ENCODE results near the gene FERMT3. TPM values are rescaled to one million over a fixed set of nuclear protein-coding genes. Genes with fewer than 3 reads are reported as not detected.

Gene FERMT3
- total and polyA plus RNA-seq, 2 of the 13 experiments (the other 11 are each of a cell fraction or from before 2014, with no cell fraction given) = 0.29 TPM; not detected in 1

DNA sequence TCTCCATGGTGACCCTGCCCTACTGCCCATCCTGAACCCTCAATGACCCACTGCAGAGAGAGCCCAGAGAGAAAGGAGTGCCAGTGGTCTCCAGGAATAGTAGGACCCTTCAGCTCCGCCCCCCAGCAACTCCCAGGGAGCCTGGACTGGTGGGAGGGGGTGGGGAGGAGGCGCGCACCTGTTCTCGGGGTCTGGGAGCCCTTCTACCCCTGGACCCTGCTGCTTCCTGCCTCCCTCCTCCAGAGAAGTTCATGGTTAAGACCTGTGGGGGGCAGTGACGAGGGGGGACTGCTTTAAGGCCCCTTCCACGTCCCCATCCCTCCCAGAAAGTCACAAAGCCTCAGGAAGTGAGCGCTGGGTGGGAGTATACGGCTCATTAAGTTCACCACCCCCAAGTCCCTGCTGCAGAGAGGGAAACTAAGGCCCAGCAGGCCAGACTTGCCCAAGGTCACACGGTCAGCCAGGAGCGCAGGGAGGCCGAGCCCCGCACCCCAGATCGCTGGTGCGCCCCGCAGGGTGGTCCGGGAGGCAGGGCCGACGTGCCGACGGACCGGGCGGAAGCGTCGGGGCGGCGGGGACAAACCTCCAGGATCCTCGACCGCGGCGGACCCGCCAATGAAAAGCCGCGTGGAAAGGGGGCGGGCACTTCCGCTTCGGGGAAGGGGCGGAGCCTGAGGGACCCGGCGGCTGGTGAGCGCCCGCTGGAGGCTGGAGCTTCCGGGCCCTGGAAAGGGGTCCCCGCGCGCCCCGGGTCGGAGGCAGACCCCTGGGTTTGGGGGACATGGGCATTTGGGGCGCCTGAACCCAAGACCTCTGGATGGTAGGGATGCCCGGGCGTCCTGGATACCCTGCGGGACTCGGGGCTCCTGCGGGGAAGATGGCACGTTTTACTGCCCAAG is 19.3 kb downstream of the FERMT3 start, which contains the start of the genes NUDT22 and TRPT1 (continued):
- TF ChIP-seq EHMT2 (IDR thresholded peaks at IDR 0.05; ENCODE audit: borderline replicate concordance, low read depth, low read length) (no peak), RAD51 (IDR thresholded peaks at IDR 0.05; ENCODE audit: borderline replicate concordance) (no peak), DMAP1 (CRISPR knock-in tag; IDR thresholded peaks at IDR 0.05) (peak; percentile 32; the same call in 1 of the 2 replicates), GZF1 (CRISPR knock-in tag; IDR thresholded peaks at IDR 0.05) (no peak), ZNF547 (CRISPR knock-in tag; IDR thresholded peaks at IDR 0.05) (no peak; the same call in 1 of the 2 replicates), ZNF556 (CRISPR knock-in tag; IDR thresholded peaks at IDR 0.05; ENCODE audit: borderline replicate concordance) (no peak), HOXA5 (CRISPR knock-in tag; IDR thresholded peaks at IDR 0.05) (peak; percentile 57; the same call in 1 of the 2 replicates), NFIB (CRISPR knock-in tag; IDR thresholded peaks at IDR 0.05; ENCODE audit: borderline replicate concordance) (no peak), NR2C2 (CRISPR knock-in tag; IDR thresholded peaks at IDR 0.05; ENCODE audit: borderline replicate concordance) (peak; percentile 83), ZGPAT (CRISPR knock-in tag; IDR thresholded peaks at IDR 0.05) (peak; percentile 63; the same call in 1 of the 2 replicates), NFRKB (IDR thresholded peaks at IDR 0.05) (no peak), ZNF841 (CRISPR knock-in tag; IDR thresholded peaks at IDR 0.05; ENCODE audit: borderline replicate concordance) (no peak), NFYC (CRISPR knock-in tag; IDR thresholded peaks at IDR 0.05) (peak; percentile 83), ZNF616 (CRISPR knock-in tag; IDR thresholded peaks at IDR 0.05; ENCODE audit: low read depth) (no peak), TP53 (CRISPR knock-in tag; conservative IDR thresholded peaks at IDR 0.05) (0 out of 2 replicates have a peak, but pooled peaks have one; percentile 7), RAD21 (CRISPR knock-in tag; IDR thresholded peaks at IDR 0.05) (no peak), ZNF234 (CRISPR knock-in tag; conservative IDR thresholded peaks at IDR 0.05) (no peak), CHD4 (IDR thresholded peaks at IDR 0.05; ENCODE audit: borderline replicate concordance, low read length) (no peak)
- TF ChIP-seq, protein P1, sequence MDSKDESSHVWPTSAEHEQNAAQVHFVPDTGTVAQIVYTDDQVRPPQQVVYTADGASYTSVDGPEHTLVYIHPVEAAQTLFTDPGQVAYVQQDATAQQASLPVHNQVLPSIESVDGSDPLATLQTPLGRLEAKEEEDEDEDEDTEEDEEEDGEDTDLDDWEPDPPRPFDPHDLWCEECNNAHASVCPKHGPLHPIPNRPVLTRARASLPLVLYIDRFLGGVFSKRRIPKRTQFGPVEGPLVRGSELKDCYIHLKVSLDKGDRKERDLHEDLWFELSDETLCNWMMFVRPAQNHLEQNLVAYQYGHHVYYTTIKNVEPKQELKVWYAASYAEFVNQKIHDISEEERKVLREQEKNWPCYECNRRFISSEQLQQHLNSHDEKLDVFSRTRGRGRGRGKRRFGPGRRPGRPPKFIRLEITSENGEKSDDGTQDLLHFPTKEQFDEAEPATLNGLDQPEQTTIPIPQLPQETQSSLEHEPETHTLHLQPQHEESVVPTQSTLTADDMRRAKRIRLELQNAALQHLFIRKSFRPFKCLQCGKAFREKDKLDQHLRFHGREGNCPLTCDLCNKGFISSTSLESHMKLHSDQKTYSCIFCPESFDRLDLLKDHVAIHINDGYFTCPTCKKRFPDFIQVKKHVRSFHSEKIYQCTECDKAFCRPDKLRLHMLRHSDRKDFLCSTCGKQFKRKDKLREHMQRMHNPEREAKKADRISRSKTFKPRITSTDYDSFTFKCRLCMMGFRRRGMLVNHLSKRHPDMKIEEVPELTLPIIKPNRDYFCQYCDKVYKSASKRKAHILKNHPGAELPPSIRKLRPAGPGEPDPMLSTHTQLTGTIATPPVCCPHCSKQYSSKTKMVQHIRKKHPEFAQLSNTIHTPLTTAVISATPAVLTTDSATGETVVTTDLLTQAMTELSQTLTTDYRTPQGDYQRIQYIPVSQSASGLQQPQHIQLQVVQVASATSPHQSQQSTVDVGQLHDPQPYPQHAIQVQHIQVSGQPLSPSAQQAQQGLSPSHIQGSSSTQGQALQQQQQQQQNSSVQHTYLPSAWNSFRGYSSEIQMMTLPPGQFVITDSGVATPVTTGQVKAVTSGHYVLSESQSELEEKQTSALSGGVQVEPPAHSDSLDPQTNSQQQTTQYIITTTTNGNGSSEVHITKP (CRISPR knock-in tag; IDR thresholded peaks at IDR 0.05; ENCODE audit: low read depth) = 0 out of 2 replicates have a peak, but pooled peaks have one; percentile 21
- TF ChIP-seq, protein P2, sequence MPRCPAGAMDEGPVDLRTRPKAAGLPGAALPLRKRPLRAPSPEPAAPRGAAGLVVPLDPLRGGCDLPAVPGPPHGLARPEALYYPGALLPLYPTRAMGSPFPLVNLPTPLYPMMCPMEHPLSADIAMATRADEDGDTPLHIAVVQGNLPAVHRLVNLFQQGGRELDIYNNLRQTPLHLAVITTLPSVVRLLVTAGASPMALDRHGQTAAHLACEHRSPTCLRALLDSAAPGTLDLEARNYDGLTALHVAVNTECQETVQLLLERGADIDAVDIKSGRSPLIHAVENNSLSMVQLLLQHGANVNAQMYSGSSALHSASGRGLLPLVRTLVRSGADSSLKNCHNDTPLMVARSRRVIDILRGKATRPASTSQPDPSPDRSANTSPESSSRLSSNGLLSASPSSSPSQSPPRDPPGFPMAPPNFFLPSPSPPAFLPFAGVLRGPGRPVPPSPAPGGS (CRISPR knock-in tag; IDR thresholded peaks at IDR 0.05) = no peak
- TF ChIP-seq, protein P3, sequence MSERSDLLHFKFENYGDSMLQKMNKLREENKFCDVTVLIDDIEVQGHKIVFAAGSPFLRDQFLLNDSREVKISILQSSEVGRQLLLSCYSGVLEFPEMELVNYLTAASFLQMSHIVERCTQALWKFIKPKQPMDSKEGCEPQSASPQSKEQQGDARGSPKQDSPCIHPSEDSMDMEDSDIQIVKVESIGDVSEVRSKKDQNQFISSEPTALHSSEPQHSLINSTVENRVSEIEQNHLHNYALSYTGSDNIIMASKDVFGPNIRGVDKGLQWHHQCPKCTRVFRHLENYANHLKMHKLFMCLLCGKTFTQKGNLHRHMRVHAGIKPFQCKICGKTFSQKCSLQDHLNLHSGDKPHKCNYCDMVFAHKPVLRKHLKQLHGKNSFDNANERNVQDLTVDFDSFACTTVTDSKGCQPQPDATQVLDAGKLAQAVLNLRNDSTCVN (CRISPR knock-in tag; IDR thresholded peaks at IDR 0.05; ENCODE audit: borderline replicate concordance) = no peak
